HG02852 (cell line): ENCODE data around the gene NSMF.

ENCODE experiments used
- ATAC-seq: cut with Tn5 transposase; IDR thresholded peaks from one replicate; pipeline ENCODE4 v1.9.1; 2021; ENCODE audit warnings: mild to moderate bottlenecking, moderate library complexity; ENCODE audit not compliant: unreplicated experiment

NSMF gene

DNA sequence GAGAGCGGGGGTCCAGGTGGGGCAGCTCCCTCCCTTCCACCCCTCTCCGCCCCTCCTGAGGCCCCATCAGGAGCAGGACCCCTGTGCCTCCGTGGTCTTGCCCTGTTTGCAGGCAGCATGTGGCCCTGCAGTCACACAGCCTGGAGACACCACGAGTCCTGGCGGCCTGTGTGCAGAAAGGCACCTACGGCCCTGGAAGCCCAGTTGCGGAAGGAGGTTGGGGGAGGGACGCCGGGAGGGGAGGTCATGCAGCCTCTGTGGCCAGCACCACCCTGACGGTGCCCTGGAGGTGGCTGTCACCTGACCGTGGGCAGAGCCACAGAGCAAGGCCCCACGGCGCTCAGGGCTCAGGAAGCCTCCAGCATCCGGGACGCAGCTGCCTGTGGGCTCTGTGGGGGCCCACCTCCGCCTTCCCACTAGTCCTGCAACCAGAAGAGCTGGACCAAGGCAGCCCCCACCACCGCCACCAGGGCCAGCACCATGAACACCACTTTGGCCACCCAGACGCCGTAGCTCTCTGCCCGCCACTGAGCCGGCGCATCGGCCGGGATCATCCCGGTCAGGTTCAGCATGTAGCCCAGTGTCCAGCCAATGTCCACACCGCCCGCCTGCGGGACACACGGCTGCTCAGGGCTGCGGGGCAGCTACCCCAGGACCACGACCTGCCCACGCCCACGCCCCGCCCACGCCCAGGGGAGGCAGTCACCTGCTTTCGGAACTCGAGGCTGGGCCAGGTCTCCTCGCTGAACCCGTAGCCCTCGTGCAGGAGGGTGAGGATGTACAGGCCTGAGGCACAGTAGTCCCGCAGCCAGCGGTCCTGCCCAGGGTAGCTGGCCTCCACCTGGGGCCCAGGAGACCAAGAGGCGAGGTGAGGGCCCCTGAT is 24.4 kb downstream of the NSMF start:
- ATAC-seq = no peak

DNA sequence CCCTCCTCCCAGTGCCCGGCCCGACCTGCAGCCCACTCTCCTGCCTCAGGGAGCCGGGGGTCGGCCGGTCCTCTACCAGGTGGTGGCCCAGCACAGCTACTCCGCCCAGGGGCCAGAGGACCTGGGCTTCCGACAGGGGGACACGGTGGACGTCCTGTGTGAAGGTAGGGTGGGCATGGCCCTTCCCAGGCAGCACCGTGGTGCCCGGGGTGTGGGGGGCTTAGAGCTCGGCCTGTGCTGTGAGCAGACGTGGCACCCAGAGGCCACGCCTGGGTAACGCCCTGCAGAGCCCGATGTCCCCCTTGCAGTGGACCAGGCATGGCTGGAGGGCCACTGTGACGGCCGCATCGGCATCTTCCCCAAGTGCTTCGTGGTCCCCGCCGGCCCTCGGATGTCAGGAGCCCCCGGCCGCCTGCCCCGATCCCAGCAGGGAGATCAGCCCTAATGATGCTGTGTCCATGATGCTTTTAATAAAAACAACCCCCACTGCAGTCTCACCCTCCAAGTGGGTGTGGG is 25.2 kb downstream of the NSMF start:
- ATAC-seq = no peak

DNA sequence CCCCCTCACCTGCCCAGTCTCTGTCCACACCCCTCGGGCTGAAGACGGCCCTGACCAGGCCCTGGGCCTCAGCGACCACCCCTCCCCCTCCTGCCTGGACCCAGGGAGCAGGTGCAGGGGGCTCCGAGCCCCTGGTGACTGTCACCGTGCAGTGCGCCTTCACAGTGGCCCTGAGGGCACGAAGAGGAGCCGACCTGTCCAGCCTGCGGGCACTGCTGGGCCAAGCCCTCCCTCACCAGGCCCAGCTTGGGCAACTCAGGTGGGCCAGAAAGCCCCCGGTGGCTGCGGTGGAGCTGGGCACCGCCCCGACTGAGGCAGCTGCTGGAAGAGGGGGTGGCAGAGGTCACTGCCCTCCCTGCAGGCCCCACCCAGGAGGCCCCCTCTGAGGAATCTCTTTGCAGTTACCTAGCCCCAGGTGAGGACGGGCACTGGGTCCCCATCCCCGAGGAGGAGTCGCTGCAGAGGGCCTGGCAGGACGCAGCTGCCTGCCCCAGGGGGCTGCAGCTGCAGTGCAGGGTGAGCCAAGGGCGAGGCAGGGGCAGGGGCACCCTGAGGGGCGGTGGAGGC is 25.7 kb downstream of the NSMF start:
- no peak for ATAC-seq

DNA sequence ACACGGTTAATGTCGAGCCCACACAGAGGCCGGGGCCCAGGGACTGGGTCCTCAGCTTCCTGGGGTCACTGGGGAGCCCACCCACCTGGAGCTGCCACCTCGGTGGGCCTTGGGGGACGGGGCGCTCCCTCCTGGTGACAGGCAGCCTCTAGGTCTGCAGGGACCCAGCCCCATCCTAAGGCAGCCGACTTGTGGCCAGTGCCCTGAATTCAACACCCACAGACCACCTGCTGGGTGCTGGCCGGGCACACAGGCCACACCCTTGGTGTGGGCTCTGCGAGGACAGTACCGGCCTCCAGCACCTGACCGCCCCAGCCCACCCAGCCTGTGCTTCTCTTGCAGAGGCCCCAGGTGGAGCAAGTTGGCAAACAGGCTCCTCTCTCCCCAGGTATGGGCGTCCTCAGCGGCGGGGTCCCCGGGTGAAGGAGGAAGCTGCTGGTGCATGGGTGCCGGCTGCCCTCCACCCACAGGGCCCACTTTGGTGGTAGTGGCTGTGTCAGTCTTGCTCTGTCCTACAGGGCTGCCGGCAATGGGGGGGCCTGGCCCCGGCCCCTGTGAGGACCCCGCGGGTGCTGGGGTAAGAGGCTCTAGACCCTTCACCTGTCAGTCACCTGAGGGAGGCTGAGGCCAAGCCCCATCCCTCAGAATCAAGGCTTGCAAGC is 26.3 kb downstream of the NSMF start:
- ATAC-seq = no peak

DNA sequence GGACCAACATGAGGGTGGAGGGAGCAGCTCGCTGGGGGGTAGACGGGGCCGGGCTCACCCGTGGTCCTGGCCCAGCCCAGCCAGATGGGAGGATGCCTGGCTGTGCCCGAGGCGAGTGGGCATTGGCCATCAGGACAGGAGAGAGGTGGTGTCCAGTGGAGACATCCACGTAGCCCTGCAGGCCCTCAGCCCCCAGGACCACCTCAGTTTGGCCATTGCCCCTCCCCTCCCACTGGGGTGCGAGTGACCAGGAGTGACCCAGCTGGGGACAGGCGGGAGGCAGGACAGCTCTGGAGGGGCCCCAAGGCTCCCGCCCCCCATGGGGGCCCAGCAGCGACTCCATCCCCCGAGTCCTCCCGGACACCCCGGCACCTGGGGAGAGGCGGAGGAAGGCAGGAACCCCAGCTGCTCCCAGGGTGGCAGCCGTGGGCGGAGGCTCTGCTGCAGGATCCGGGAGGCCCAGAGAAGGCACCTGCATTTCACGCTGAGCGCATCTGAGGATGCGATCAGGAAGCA is 27.7 kb downstream of the NSMF start:
- ATAC-seq = no peak

DNA sequence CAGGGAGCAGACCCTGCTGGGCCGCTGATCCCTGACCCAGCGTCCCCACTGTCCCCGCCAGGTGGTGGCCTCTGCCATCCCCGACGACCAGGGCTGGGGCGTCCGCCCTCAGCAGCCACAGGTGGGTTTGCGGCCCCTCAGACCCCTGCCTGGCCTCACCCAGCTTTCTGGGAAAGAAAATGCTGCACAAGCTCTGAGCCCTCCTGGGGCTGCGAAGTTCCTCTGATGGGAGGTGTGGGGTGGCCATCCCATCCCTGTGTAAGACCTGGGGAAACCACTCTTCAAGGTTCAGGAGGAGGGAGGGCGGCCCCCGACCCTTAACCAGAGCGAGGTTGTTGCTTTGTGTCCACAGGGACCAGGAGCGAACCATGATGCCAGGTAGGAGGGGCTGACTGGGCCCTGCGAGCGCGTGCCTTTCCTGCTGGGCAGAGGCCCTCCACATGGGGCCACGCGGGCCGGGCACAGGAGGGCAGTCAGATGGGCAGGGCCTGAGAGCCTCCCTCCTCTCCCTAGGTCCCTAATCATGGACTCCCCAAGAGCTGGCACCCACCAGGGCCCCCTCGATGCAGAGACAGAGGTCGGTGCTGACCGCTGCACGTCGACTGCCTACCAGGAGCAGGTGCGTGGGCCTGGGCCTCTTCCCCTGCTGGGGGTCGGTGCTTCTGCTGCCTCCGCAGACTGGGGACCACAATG is 28.3 kb downstream of the NSMF start:
- no peak for ATAC-seq

DNA sequence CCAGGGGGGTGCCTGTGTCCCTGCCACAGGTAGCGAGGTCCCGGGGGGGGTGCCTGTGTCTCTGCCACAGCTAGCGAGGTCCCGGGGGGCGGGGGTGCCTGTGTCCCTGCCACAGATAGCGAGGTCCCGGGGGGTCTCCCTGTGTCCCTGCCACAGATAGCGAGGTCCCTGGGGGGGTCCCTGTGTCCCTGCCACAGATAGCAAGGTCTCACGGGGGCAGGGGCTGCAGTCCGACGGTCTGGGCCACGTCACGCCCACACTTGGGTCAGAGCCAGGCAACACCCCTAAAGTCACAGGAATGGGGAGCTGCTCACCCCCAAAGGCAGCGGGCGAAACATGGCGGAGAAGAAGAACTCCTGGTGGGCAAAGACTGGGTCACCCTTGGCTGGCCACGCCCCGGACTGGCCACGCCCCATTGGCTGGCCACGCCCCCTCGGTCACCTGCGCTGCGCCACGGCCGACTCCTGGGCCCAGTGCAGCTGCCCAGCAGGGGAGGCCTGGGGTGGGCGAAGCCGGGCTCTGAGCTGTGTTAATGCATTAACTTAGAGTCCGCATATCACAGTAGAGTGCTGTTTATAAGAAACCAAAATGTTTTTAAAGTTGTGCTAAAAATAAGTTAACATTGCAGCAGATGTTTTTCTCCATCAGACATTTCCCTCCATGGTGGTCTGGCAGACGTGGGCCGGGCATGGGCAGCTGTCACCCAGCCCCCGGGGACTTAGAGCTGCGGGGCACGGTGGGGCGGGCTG is 29.0 kb downstream of the NSMF start:
- no peak for ATAC-seq

DNA sequence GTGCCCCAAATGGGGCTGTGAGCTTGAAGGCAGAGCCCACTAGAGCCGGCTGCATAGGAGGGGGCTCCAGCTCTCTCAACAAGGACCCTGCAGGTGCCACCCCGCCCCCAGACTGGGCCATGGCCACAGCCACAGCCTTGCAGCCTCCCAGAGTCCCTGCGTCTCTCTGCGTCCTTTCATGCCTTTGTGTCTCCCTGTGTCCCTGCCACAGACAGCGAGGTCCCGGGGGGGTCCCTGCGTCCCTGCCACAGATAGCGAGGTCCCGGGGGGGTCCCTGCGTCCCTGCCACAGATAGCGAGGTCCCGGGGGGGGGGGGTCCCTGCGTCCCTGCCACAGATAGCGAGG is 29.6 kb downstream of the NSMF start:
- no peak for ATAC-seq

DNA sequence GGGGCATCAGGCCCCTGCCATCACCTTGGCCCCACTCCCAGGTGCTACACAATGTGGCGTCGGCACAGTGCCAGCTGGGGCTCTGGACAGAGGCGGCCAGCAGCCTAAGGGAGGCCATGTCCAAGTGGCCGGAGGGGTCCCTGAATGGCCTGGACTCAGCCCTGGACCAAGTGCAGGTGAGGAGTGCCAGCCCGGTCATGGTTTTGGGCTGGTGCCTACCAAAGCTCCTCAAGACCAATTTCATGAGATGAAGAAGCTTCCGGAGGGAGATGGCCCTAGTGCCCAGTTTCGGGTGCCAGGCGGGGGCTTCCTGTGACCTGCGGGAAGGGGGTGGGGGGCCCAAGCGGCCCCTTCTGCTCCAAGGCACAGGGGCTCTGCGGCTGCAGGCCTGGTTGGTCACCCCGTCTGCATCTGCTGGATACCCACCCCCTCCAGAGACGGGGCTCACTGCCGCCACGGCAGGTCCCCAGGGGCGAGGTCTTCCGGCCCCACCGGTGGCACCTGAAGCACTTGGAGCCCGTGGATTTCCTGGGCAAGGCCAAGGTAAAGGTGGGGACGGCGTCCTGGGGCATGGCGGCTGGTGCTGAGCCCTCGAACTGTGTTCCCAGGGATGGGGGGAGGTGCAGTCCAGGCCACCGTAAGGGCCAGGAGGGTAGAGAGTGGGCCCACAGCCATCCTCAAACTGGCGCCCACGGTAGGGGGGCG is 30.1 kb downstream of the NSMF start:
- ATAC-seq = no peak

DNA sequence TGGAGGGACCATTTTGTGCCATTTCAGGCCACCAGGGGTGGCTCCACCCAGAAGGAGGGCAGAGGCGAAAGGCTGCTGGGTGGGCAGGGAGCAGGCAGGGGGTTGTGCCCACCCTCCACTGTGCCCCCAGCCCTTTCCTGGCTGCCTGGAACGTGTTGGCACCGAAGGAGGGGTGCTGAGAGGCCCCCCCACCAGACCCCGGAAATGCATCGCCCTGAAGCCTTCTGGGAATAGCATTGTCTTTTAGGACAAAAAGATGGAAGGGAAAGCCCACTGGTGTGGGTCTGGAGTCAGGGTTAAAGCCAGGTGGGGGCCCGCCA is 30.9 kb downstream of the NSMF start:
- no peak for ATAC-seq

DNA sequence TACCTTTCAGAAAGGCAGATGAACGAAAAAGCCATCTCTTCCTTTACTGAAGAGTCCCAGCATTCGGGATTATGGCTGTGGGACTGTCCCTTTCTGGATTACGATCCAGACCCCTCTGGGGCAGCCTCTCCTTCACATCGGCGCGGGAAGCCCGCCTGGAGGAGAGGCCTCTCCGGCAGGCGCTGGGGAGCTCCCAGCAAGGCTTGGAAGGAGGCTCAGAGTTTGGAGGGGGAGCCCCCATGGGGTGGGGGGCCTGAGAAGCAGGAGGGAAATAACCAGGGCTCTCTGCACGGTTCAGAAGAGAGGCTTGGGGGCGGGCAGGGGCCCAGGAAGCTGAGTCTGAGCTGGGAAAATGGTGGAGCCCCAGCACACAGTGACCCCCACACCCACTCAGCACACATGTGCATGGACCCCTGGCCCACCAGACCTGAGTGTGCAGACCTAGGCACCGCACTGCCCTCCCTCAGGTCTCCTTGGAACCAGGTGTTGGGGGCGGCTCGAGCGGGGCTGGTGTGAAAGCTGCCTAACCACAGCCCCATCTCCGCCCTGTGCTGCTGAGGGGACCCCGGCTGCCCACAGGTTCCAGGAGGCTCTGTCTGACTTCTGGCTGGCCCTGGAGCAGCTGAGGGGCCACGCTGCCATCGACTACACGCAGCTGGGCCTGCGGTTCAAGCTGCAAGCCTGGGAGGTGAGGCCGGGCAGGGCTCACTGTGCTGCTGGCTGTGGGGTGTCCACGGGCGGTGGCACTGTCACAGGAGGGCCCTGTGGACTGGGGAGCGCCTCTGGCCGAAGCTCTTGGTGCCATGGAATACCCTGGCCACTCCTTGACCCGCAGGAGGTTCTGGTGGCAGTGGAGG is 31.5 kb downstream of the NSMF start:
- ATAC-seq = no peak

DNA sequence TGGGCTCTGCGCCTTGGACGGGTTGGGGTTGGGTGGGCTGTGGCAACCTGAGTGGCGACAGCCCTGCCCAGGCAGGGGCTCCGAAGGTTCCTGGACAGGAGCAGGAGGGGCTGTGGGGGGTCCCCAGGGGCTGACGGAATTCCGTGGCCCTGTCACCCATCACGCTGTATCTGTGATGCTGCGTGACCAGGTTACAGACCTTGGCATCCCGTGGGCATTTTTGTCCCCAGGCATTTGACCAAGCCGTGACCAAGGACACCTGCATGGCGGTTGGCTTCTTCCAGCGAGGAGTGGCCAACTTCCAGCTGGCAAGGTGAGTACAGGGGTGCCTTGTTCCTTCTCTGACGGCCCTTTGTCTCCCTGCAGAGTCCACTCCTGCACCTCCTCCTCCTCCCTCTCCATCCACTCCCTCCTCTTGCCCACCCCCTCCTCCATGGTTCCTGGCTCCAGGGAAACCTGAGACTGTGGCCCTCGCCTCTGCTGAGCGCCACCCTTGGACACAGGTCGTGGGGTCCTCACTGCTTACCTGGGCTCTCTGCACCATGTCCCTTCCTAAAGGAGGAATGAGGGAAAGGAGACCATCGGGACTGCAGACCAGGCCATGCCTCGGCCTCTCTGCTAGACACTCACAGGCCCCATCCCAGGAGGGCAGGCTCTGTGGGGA is 33.0 kb downstream of the NSMF start:
- ATAC-seq = no peak

DNA sequence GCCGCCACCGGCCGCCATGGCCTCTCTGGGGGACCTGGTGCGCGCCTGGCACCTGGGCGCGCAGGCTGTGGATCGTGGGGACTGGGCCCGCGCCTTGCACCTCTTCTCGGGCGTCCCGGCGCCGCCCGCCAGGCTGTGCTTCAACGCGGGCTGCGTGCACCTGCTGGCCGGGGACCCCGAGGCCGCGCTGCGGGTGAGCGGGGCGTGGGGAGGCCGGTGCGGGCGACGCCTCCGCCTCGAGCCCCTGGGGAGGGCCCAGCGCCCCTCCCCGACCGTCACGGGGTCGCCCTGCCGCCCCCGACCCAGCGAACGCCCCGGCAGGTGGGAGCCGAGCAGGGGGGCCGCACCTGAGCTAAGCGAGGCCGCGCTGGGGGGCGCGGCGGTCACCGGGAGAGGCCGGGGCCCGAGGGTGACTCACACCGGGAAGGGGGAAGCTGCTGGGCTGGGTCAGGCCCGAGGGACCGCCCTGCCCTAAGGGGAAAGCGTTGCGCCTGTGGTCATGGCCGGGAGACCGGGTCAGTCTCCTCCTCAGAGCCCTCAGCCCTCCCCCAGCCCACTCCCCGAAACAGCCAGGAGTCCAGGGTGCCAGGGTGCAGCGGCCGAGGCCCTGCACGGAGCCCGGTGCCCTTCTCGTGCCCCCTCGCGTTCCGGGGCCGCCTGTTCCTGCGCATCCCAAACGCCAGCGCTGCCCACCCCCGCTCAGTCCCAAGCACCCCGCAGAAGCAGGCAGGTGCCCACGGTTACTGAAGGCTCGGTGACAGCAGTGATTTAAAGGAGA is 35.4 kb downstream of the NSMF start:
- ATAC-seq = peak; percentile 29

DNA sequence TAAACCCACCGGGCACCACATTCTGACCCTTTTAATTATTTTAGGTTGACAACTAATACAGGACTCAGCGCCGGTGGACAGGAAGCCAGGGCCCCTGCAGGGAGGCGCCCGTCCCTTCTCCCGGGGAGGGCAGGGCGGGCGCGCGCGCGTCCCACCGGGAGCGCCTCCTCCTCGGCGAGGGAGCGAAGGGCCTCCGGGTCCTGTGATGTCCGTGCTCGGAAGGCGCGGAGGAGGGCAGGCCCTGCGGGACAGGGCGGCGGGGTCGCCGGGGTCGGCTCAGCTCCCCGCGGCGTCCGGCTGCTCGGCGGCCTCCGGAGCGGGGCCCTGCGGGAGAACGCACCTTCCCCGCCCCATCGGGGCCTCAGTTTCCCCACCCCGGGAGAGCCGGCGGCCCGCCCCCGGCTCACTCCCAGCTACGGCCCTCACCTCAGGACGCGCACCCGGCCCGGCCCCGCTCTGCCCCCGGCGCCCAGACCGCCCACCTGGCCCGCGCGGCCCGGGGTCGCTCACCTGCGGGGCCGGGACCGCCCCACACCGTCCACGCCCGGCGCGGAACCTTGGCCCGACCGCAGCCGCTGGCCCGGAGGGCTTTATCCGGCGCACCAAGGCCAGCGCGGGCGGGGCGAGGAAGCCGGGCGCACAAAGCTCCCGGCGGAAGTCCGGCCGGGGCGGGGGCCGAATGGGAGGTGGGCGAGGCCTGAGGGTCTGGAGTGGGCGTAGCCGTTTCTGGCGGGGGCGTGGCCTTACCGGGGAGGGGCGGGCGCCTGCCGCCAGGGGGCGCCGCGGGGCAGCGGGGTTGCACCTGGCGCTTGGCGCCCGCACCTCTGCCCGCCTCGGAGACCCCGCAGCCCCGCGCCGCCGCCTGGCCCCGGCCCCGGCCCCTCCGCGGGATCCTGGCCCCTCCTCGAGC is 36.3 kb downstream of the NSMF start, which contains the start of the genes EXD3 and NOXA1:
Gene EXD3 (minus strand): TSS at position 559 of the 910 bp plus-strand sequence. CDS start 27,805 bp downstream, outside the sequence.
Gene NOXA1 (plus strand): TSS at position 790 of the 910 bp plus-strand sequence. CDS start 137 bp downstream, outside the sequence.
- peak; percentile 78 for ATAC-seq

DNA sequence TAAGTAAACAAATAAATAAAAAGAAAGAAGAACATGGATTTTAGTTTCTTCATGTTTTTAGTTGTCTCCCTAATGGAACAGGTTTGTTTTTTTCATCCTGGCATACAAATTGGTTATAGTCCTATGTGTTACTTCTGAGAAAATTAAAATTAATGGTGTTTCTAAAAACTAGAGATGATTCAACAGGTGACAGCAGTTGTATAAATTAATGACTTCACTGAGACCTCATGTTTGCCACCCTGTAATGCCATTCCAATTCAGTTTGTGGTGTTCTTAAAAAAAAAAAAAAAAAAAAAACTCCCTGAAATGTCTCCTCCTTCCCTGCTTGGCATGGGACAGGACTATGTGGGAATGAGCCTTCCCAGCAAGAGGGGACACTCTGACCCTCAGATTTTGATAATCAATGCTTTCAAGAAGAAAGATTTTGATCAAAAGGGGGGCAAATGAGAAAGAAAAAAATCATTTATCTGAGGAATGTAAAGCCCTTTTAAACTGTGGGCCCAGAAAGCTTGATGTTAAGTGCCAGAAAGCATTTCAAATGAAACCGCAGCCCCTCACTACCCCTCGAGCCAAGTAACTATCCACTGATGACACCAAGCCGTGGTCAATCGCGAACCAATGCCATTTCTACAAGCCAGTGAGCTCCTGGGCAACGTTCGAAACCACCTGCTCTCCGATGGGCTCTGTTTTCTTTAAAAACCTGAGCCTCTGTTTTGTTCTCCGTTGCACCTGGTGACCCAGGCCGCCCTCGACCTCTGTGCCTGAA is 37.1 kb downstream of the NSMF start:
- no peak for ATAC-seq
